Heart left ventricle (tissue), 16 donors: ENCODE data around the gene CDH13. TPM values are rescaled to one million over a fixed set of nuclear protein-coding genes. Genes with fewer than 3 reads are reported as not detected.

Experiments used
- ATAC-seq, 4 donors: fragments of 200-7000 bp; cut with Tn5 transposase; one replicate each; pipeline ENCODE4 v1.9.1; 2020 to 2022; ENCODE audit warnings: moderate library complexity in 4 of 4, mild to moderate bottlenecking in 3 of 4, moderate number of reproducible peaks in 1 of 4
- DNase-seq, 5 donors: peaks; one replicate each; pipeline ENCODE4 v3.0.0-alpha.2; 2020
- H3K27ac ChIP-seq, 12 donors: fragments of 200-600 bp; sonication (generic) in 4 of 12; one replicate each; pipeline versions ENCODE4 v1.5.0 to v1.8.0; 2016 to 2022; ENCODE audit warnings: mild to moderate bottlenecking in 2 of 12
- H3K27me3 ChIP-seq, 9 donors: fragments of 200-600 bp; sonication (generic) in 2 of 9; one replicate each; pipeline versions ENCODE4 v1.5.1 to v1.8.0; 2016 to 2022; ENCODE audit warnings: mild to moderate bottlenecking in 3 of 9
- H3K36me3 ChIP-seq, 9 donors: fragments of 200-600 bp; sonication (generic) in 2 of 9; one replicate each; pipeline versions ENCODE4 v1.5.0 to v1.8.0; 2018 to 2022; ENCODE audit warnings: mild to moderate bottlenecking in 2 of 9
- H3K4me1 ChIP-seq, 12 donors: fragments of 200-600 bp; sonication (generic) in 4 of 12; one replicate each; pipeline versions ENCODE4 v1.5.0 to v1.8.0; 2016 to 2022; ENCODE audit warnings: mild to moderate bottlenecking in 3 of 12
- H3K4me3 ChIP-seq, 12 donors: fragments of 200-600 bp; sonication (generic) in 4 of 12; one replicate each; pipeline versions ENCODE4 v1.5.0 to v1.8.0; 2017 to 2022; ENCODE audit warnings: mild to moderate bottlenecking in 9 of 12, moderate library complexity in 4 of 12
- H3K9me3 ChIP-seq, 12 donors: fragments of 200-600 bp; sonication (generic) in 4 of 12; one replicate each; pipeline versions ENCODE4 v1.5.0 to v1.8.0; 2016 to 2022; ENCODE audit warnings: mild to moderate bottlenecking in 1 of 12
- CTCF ChIP-seq, 12 donors: fragments of 200-600 bp; sonication (generic) in 4 of 12; IDR thresholded peaks; one replicate each; pipeline versions ENCODE4 v1.5.0 to v1.8.0; 2018 to 2022; ENCODE audit warnings: antibody characterized with exemption in 12 of 12, mild to moderate bottlenecking in 5 of 12
- POLR2A ChIP-seq, 2 donors: fragments of 450-650 bp; IDR thresholded peaks; one replicate each; pipeline ENCODE4 v1.6.1; 2017; ENCODE audit warnings: antibody characterized with exemption in 2 of 2, mild to moderate bottlenecking in 2 of 2, moderate library complexity in 2 of 2
- WGBS, 4 donors: extraction: QIAGEN DNeasy Blood & Tissue Kit in 2 of 4; methylation state at CpG; one replicate each; pipeline versions ENCODE4 v1.1.5 to v1.1.7; 2013 to 2018; 5-methylcytosine and 5-hydroxymethylcytosine counted together
- intact Hi-C, 10 donors: fragments of 100-400 bp; cut with DNase I; formaldehyde crosslinking; loops; one replicate each; pipeline versions ENCODE4 v1.11.1 to v1.14.2; 2022
- polyA plus RNA-seq, 2 donors: library from polyadenylated mRNA; stranded (reverse); fragments of 200-250 nt; gene quantifications; one replicate each; pipeline ENCODE4 v1.2.3, GENCODE V29; 2013
- total RNA-seq, 9 donors: library from RNA; depleted of rRNA in 2 of 9; stranded (reverse); fragments of >200 nt in 2 of 9; fragmentation: NEBNext Ultra II Directional in 3 of 9; extraction: Animal tissue kit (Norgen Biotek cat#: 25700) in 3 of 9; gene quantifications; one replicate each; pipeline versions ENCODE4 v1.1.0 to v1.2.4, GENCODE V29; 2016 to 2023
- donor health status: ischemic (EF 13 %, LVEDD 7.1; RV severe dilation, severe dysfunction).
- donor health status: healthy with polysubstance abuse.
- donor health status: DM: no; HTN: yes; CAD: no.
- donor health status: DM: no; HTN: no; CAD: no.
- donor health status: ischemic (EF 25% LVEDD 6.9; RV normal size, moderate dysfunction).
- donor health status: ischemic (EF 25% LVEDD 5.7; RV mildly dilated, moderate dysfunction).
- donor health status: healthy.
- donor health status: DM: yes; HTN: yes; CAD: no.
- donor health status: ischemic (EF 35%, LVEDD 5.7; RV mildly dilated, moderate dysfunction).
- donor health status: nonischemic (EF 11% LVEDD 7.7; RV severe dilation, severe dysfunction).
- donor health status: DM: yes; HTN: yes; CAD: no.
- donor health status: PGD.
- donor health status: ischemic (EF 29% LVEDD 5.4; RV normal size, mild dysfunction).
- donor health status: nonischemic (EF 23%, LVEDD 6.1; RV moderate dilation, normal function).

The CDH13 gene
- total and polyA plus RNA-seq, 11 donors = 15.0 to 172 (median 137) TPM

- intact Hi-C loops = no loop called here
Measured at GRCh38 chr16:82819286-82819685, 192.5 kb downstream of the CDH13 start.

DNA sequence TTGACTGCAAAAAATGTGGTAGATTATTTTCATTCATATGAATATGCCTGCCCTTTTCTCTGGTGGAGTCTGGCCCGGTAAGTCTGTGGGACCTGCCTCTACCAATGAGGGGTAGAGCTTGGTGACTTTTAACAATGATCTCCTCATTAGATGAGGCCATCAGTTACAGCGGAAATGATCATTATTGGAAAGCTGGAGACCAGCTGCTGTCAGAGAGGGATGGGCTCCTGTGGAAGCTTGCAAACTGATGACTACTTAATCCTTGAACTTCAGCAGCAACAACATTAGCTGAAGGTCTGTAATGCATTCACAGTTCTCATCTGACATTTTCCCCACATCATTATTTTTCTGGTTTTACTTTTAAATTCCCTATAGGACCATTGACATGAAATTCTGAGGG lies 194.1 kb downstream of the CDH13 start:
- TF ChIP-seq CTCF (IDR thresholded peaks at IDR 0.05) (no peak), POLR2A (IDR thresholded peaks at IDR 0.05) (no peak)
- Histone ChIP-seq H3K4me1 (peaks cover 0 to 7% (median 0%) of the 10 kb centered on the region in 12 donors), H3K27me3 (no peaks in the 10 kb centered on the region), H3K36me3 (no peaks in the 10 kb centered on the region), H3K9me3 (peaks cover 0 to 16% (median 6%) of the 10 kb centered on the region in 12 donors), H3K4me3 (no peak overlapping the region), H3K27ac (no peak overlapping the region)
- ATAC-seq = no peak
- 92 to 100% (median 95%) methylated on average over 2 of the region's 2 CpGs for WGBS, 4 donors
- DNase-seq = no peak
- intact Hi-C loops = no loop called here

More at GRCh38 chr16:82819286-82819685, 192.5 kb downstream of the CDH13 start:
- peaks cover 0 to 7% (median 0%) of the 10 kb centered on the region in 12 donors for H3K4me1 ChIP-seq
- H3K27ac ChIP-seq = no peak overlapping the region
- DNase-seq (no peak), ATAC-seq (no peak)
- H3K9me3 ChIP-seq = peaks cover 0 to 6% (median 1%) of the 10 kb centered on the region in 12 donors
- no peak overlapping the region for H3K4me3 ChIP-seq
- no peaks in the 10 kb centered on the region for H3K36me3 ChIP-seq
- no peaks in the 10 kb centered on the region for H3K27me3 ChIP-seq
- no peak for TF ChIP-seq POLR2A (IDR thresholded peaks at IDR 0.05)
- TF ChIP-seq CTCF (IDR thresholded peaks at IDR 0.05) = no peak

GRCh38 chr16:82824408-82824807 lies 197.6 kb downstream of the CDH13 start:
- 51 to 60% (median 55%) methylated on average over 5 of the region's 5 CpGs for WGBS, 4 donors
- no peak for TF ChIP-seq POLR2A (IDR thresholded peaks at IDR 0.05)
- TF ChIP-seq CTCF (IDR thresholded peaks at IDR 0.05) = peak in 1 of 12 donors; percentile 6
- Histone ChIP-seq H3K4me3 (no peak overlapping the region), H3K36me3 (no peaks in the 10 kb centered on the region), H3K27me3 (no peaks in the 10 kb centered on the region), H3K4me1 (peaks cover 0 to 3% (median 0%) of the 10 kb centered on the region in 12 donors), H3K9me3 (peaks cover 0 to 16% (median 6%) of the 10 kb centered on the region in 12 donors), H3K27ac (no peak overlapping the region)
- DNase-seq (no peak), ATAC-seq (no peak)
- intact Hi-C loops = no loop called here

DNA sequence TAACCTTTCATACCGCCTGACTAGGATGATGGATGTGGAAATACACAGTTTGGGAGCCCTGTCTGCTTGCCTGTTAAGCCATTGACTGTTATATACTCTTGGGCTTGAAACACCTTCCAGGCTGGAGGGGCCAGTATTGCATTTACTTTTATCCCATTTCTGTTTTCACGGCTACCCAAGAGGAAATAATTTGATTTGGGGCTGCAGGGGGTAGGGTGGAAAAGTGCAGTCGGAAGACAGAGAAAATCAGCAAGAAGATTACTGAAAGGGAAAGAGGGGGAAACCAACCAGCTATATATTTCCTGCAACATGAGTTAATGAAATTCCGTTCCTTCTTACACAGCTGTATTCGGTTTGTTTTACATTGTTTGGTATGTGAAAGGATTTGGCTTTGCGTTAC lies 202.5 kb downstream of the CDH13 start:
- TF ChIP-seq CTCF (IDR thresholded peaks at IDR 0.05) (no peak), POLR2A (IDR thresholded peaks at IDR 0.05) (no peak)
- no peaks in the 10 kb centered on the region for H3K36me3 ChIP-seq
- WGBS, 4 donors = 91 to 93% (median 92%) methylated on average over 6 of the region's 6 CpGs
- peaks cover 0 to 12% (median 0%) of the 10 kb centered on the region in 12 donors for H3K4me1 ChIP-seq
- intact Hi-C loops = no loop called here
- DNase-seq = no peak
- H3K27ac ChIP-seq = no peak overlapping the region
- H3K27me3 ChIP-seq = no peaks in the 10 kb centered on the region
- H3K9me3 ChIP-seq = peaks cover 0 to 11% (median 6%) of the 10 kb centered on the region in 12 donors
- no peak for ATAC-seq
- H3K4me3 ChIP-seq = no peak overlapping the region
